Loucy (cell line): ENCODE results near the gene SYMPK.

Experiments
- CTCF ChIP-seq: fragments of 200-600 bp; sonication (generic); conservative IDR thresholded peaks from 2 replicates; pipeline ENCODE4 v1.5.1; 2014; ENCODE audit warnings: mild to moderate bottlenecking, antibody characterized with exemption, low read length
- EZH2phosphoT487 ChIP-seq: fragments of 200-600 bp; IDR thresholded peaks from 2 replicates; pipeline ENCODE4 v1.6.1; 2018; ENCODE audit warnings: antibody characterized with exemption, mild to moderate bottlenecking, moderate library complexity, borderline replicate concordance

- TF ChIP-seq CTCF: no peak
- TF ChIP-seq EZH2phosphoT487: no peak
Observed at GRCh38 chr19:45874620-45874966, 11.6 kb upstream of the SYMPK start.
